ENCODE measurements around the gene CAPS.
A peak's percentile ranks its signal among the peaks of the same experiment; 100 is the strongest.

- TF ChIP-seq CTCF (conservative IDR thresholded peaks at IDR 0.05; ENCODE audit: low read depth, low read length) (peak; percentile 21; the same call in 1 of the 2 replicates), EZH2 (IDR thresholded peaks at IDR 0.05; ENCODE audit: borderline replicate concordance, low read depth, low read length, poor library complexity, severe bottlenecking) (no peak)
These were observed 16.7 kb upstream of the CAPS start for GRCh38 chr19:5897189-5897969.
